ENCODE data around the gene UQCRC1.

DNA sequence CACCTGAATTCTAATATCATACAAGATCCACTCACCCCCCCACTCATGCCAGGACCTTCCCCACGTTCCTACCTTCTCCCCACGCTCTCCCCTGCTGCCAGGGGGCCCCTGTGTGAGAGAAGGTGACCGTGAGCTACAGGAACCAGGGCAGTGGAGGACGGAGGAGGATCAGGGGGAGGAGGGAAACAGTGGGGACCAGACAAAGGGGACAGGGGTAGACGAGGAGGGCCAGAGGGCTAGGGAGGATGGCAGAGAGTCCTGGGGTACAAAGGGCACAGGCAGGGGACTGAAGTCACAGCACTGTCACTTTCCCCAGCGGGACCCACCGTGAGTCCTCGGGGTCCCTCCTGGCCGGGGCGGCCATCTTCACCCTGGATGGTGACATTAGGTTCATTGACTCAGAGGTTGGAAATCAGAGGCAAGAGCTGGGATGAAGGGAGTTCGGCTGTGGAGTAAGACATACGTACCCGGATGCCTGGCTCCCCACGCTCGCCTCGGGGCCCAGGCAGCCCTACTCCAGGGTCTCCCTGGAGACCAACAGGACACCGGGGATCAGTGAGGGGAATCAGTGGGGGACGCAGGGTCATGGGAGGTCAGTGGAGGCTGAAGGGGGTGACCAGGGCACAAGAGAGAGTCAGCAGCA, 39.5 kb downstream of the UQCRC1 start:
- TF ChIP-seq CTCF (IDR thresholded peaks at IDR 0.05; ENCODE audit: insufficient read depth, low read depth, low read length) (no peak), EZH2 (IDR thresholded peaks at IDR 0.05; ENCODE audit: insufficient read depth, low read length) (no peak)

Data from astrocyte (in vitro differentiated cells and primary cell).